ENCODE data around the gene PPP3R2.
"Not testable (repeated sequence)": the region's sequence is repeated elsewhere in the genome, so short reads cannot be mapped to it uniquely, and the experiment has no call there.

The PPP3R2 gene

DNA sequence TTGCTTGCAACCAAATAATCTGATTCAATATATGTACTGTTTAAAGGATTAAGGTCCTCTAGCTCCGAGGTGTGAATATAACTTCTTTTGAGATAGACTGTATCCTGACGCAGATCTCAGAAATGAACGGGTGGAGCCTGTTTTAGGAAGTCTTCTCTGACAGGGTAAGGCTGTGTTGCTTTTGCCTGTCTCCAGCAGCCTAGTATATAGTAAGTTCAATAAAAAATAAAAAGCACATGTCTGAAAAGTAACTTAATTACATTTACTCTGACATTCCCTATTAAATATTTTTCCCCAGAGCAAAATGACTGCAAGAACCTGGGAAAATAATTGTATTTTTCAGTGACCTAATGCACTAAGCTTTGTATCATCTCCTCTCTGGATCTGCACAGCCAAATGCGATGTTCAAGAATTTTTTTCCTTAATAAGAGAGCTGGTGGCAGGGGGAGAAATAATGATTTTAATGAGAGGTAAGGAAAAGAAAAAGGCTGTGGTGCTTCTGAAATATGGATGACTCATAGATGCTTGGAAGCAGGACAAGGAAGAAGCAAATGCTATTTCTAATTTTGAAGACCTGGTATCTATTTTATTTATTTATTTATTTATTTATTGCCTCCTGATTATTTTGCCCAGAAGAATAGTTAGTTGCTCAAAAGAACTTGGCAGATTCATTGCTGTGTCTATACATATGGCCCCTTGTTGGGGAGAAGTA is 7.3 kb downstream of the PPP3R2 start:
- DNase-seq = no peak

DNA sequence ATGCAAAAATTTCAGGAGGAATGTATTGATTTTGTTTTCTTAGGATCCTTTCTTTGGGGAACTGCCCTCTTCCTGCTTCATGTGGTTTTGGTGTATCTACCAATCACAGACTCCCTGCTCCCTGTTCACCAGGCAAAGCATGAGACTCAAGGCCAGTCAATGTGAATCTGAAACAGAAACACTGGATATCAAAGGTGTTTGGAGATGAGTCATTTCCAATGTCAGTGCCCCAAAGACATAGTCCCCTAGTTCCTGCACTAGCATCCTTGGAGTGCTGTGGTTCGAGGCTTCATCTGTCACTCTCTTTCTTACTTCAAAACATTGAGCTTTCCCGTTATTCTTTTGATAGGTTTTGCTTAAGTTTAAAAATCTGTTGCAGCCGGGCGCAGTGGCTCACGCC is 8.1 kb downstream of the PPP3R2 start:
- DNase-seq = peak; percentile 22 to 27

DNA sequence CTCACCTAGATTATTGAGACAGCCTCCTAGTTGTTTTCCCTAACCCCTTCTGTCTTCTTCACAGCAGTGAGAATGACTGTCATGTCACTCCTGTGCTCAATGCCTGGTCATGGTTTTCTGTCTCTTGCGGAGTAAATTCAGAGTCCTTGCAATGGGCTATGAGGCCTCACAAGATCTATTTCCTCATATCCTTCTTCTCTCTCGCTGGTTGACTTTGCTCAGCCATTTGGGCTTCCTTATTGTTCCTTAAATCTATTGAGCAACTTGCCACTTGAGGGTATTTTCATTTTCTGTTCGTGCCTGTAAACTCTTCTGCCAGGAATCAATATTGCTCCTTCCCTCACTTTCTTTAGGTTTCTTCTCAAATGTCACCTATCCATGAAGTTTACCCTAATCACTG is 9.0 kb downstream of the PPP3R2 start:
- peak; percentile 80 to 95 for DNase-seq

GRCh38 chr9:101582553-101582952 is 12.2 kb downstream of the PPP3R2 start:
- no peak for DNase-seq

GRCh38 chr9:101579711-101580545 is 14.8 kb downstream of the PPP3R2 start:
- peak; percentile 60 to 67 for DNase-seq

DNA sequence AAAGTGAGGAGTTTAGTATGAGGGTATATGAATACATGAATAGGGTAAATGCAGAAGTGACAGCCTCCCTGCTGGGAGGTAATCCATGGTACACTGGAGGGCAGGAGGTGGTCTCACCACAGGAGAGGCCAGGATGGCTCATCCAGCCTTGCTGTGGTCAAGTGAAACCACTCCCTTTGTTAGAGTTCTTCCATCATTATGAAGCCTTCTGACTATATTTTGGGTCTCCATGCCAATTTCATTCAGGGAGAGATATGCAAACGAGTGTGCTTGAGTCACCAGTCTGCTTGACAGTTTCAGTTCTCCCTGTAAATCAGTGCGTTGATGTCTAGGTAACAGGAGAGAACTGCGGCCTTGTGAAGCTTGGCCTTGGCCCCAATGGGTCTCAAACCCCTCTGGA is 16.4 kb downstream of the PPP3R2 start:
- DNase-seq = peak; percentile 36 to 42

DNA sequence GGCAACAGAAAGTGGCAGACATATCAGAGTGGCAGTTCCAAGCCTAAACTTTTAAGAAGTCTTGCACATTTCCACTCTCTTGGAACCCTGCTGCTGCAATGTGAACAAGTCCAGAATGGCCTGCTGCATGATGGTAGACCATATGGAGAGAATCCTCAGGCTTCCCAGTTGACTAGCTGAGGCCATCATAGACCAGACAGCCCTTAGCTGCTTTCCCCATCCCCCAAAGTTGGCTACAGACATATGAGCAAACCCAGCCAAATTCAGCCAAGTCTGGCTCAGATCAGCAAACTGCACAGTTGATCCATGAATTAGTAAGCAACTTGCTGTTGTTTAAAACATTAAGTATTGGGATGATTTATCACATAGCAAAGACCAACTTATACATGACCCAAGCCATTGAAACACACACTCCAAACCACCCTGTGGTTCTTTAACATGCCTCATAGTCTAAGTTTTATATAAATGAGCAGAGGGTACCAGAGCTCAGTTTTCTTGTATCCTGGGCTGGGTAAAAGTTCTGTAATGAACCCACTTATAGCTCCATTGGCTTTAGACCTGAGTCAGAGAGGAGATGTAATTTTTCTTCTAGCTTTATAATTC is 19.9 kb downstream of the PPP3R2 start:
- no peak for DNase-seq

- DNase-seq = no peak
Observed at GRCh38 chr9:101572316-101572715, 22.5 kb downstream of the PPP3R2 start.

GRCh38 chr9:101571114-101571513 is 23.7 kb downstream of the PPP3R2 start:
- DNase-seq = no peak

DNA sequence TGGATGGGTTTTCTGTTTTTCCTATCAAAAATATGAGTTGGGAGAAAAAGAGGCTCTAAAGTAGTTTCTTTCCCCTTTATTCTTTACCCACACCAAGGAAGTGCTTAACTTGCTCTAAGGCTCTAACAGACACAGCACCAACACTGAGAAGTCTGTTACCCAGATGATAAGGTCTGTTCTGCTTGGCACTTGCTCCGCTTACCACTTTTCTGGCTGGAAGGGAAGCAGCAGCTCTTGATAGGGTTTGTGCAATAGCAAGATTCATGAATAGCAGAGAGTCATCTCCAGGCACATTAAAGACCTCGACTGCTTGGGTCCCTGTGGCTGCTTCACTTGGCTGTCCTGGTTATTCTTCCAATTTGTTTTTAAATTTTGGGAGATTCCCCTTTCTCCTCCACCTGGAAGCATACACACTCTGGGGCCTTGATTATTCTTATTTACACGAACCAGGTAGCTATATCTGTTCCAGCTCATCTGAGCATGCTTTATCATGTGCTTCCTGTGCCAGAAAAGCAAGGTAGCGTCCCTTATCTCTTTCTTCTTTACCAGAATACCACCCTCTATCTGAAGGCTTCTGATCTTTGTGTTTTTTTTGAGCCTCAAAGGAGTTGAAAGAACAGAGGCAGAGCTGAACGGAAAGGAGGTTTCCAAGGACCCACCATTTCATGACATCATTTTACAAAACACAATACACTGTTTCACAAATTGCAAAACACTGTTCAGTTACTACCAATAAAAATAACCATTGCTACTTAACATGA is 24.8 kb downstream of the PPP3R2 start:
- DNase-seq = no peak

DNA sequence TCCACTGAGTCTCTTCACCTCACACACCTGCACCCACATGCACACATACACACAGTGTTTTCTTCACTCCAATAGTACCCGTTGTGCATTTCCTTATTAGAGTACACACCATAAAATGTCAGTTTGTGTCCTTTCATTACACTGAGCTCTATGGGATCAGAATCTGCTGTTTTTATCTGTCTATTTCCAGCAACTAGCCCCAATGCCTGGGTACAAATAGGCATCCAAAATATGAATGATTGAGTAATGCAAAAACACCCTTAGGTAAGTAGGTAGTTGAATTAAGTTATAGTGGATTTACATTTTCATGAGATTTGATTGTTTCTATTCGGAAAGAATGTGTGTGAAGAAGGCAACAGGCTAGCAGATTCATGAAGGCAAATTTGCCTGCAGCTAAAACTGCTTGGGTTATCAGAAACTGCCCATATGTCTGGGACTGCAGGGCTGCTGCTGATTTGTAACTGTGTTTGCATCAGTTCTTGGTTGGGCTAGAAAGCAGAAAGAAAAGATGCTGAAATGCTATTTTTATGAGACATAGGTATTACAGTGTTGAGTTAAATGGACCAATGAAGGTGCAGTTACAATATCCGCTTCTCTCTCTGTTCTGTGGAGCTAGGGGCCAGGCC is 26.9 kb downstream of the PPP3R2 start:
- DNase-seq = no peak

DNA sequence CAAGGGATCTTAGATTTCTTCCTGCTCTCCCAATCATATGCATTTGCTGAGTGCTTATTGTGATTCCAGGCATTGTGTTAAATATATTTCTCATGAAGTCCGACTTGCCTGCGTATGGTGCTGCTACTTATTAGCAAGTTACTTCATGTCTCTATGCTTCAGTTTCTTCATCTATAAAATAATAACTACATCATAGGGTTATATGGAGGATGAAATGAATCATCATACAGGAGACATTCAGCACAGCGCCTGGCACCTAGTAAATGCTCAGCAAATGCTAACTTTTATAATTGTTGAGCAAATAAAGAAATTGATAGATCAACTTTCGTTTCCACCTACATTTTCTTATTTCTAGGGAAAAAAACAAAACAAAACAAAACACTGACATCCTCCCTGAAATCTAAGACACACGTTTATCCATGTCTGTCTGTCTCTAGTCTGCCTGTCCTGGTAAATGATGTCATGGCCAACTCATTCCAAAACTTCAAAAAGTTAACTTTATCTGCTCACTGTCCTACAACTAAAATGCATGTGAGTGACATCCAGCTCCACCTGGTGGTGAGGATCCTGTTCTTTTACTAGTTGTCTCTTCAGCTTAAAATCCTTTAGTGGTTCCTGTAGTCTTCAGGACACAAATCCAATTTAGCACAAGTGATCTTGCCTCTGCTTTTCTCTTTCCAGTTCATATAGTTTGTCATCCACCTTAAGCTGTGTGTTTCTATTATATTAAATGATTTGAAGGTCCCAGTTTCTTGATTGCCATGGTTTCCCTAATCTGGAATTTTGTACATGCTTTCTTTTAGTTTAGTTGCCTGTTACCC is 27.7 kb downstream of the PPP3R2 start:
- peak in 1 of 2 donors; percentile 32 for DNase-seq

- DNase-seq = no peak
Observed at GRCh38 chr9:101564252-101564651, 30.5 kb downstream of the PPP3R2 start.

- DNase-seq = no peak
Observed at GRCh38 chr9:101562966-101563365, 31.8 kb downstream of the PPP3R2 start.

DNA sequence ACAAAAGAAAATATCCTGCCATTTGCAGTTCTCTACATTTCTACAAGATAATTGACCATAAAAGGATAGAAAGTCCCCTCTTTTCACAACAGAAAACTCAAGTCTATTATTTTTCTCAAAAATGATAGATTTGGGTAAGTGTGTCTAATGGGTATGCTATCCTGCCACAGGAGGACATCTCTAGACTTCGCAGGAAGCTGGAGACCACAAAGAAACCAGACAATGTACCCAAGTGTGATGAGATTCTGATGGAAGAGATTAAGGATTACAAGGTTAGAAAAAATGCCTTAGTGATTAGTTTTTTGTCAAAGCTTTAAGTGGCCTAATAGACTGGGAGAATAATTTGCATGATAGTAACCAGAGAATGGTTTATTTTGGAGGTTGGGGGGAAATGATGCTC is 33.0 kb downstream of the PPP3R2 start:
- no peak for DNase-seq

DNA sequence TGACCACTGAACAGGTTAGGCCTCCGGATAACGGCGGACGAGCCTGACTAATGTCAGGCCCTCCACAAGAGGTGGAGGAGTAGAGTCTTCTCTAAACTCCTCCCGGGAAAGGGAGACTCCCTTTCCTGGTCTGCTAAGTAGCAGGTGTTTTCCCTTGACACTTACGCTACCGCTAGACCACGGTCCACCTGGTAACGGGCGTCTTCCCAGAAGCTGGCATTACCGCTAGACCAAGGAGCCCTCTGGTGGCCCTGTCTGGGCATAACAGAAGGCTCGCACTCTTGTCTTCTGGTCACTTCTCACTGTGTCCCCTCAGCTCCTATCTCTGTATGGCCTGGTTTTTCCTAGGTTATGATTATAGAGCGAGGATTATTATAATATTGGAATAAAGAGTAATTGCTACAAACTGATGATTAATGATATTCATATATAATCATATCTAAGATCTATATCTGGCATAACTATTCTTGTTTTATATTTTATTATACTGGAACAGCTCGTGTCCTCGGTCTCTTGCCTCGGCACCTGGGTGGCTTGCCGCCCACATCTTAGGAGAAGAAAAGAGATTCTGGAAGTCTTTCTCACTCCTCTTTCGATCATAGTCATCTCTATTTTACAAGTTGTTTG is 45.2 kb downstream of the PPP3R2 start:
- DNase-seq = not testable (repeated sequence)

GRCh38 chr9:101543098-101543735 is 51.6 kb downstream of the PPP3R2 start:
- no peak for DNase-seq

Measured in inflammatory macrophage treated with lipopolysaccharide for 1 hour (primary cell).